Panc1 (cell line): Measurements from ENCODE around the gene GMPPA.

ENCODE experiments used
- CTCF ChIP-seq: fragments of 450-650 bp; IDR thresholded peaks from 2 replicates; pipeline ENCODE4 v1.5.1; 2017; ENCODE audit warnings: mild to moderate bottlenecking
- POLR2AphosphoS5 ChIP-seq: IDR thresholded peaks from 2 replicates; pipeline ENCODE4 v1.6.1; 2012; ENCODE audit warnings: mild to moderate bottlenecking, low read depth, low read length, moderate library complexity
- SIN3A ChIP-seq: IDR thresholded peaks from 2 replicates; pipeline ENCODE4 v1.6.1; 2012; ENCODE audit warnings: low read depth, mild to moderate bottlenecking, low read length, moderate library complexity, borderline replicate concordance; ENCODE audit not compliant: insufficient read depth
- TF ChIP-seq, protein P1 (sequence below), 2 experiments: IDR thresholded peaks; 2 replicates each; pipeline ENCODE4 v1.6.1; 2011 to 2012; ENCODE audit warnings: low read depth in 2 of 2, control low read depth in 1 of 2, low read length in 1 of 2, mild to moderate bottlenecking in 1 of 2, moderate library complexity in 1 of 2; ENCODE audit not compliant: insufficient read depth in 1 of 2

GRCh38 chr2:219461047-219461514, 37.6 kb upstream of the GMPPA start:
- TF ChIP-seq CTCF (no peak), POLR2AphosphoS5 (no peak), SIN3A (no peak)
- TF ChIP-seq, protein P1, sequence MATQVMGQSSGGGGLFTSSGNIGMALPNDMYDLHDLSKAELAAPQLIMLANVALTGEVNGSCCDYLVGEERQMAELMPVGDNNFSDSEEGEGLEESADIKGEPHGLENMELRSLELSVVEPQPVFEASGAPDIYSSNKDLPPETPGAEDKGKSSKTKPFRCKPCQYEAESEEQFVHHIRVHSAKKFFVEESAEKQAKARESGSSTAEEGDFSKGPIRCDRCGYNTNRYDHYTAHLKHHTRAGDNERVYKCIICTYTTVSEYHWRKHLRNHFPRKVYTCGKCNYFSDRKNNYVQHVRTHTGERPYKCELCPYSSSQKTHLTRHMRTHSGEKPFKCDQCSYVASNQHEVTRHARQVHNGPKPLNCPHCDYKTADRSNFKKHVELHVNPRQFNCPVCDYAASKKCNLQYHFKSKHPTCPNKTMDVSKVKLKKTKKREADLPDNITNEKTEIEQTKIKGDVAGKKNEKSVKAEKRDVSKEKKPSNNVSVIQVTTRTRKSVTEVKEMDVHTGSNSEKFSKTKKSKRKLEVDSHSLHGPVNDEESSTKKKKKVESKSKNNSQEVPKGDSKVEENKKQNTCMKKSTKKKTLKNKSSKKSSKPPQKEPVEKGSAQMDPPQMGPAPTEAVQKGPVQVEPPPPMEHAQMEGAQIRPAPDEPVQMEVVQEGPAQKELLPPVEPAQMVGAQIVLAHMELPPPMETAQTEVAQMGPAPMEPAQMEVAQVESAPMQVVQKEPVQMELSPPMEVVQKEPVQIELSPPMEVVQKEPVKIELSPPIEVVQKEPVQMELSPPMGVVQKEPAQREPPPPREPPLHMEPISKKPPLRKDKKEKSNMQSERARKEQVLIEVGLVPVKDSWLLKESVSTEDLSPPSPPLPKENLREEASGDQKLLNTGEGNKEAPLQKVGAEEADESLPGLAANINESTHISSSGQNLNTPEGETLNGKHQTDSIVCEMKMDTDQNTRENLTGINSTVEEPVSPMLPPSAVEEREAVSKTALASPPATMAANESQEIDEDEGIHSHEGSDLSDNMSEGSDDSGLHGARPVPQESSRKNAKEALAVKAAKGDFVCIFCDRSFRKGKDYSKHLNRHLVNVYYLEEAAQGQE (IDR thresholded peaks at IDR 0.05; ENCODE audit: insufficient read depth in 1 of 2, low read depth in 2 of 2, low read length in 1 of 2) = no peak
